Muscle layer of duodenum (tissue), 2 donors: ENCODE data around the gene LDB2.
"Not testable (repeated sequence)": the region's sequence is repeated elsewhere in the genome, so short reads cannot be mapped to it uniquely, and the experiment has no call there.

Experiments used
- H3K27ac ChIP-seq: one replicate; pipeline ENCODE4 v1.7.0; 2013; ENCODE audit warnings: mild to moderate bottlenecking, low read length
- H3K27me3 ChIP-seq: one replicate; pipeline ENCODE4 v1.7.0; 2013; ENCODE audit warnings: low read depth, mild to moderate bottlenecking, control low read depth, low read length
- H3K36me3 ChIP-seq, 2 donors: one replicate each; pipeline ENCODE4 v1.7.0; 2013; ENCODE audit warnings: low read length in 2 of 2, control low read depth in 1 of 2, mild to moderate bottlenecking in 1 of 2; ENCODE audit not compliant: insufficient read depth in 2 of 2, control insufficient read depth in 1 of 2
- H3K4me1 ChIP-seq, 2 donors: one replicate each; pipeline ENCODE4 v1.7.0; 2013; ENCODE audit warnings: low read length in 2 of 2, mild to moderate bottlenecking in 2 of 2, control low read depth in 1 of 2, moderate library complexity in 1 of 2; ENCODE audit not compliant: insufficient read depth in 2 of 2, control insufficient read depth in 1 of 2
- H3K4me3 ChIP-seq, 2 donors: one replicate each; pipeline ENCODE4 v1.7.0; 2013; ENCODE audit warnings: low read length in 2 of 2, low read depth in 1 of 2, mild to moderate bottlenecking in 1 of 2
- H3K9me3 ChIP-seq, 2 donors: one replicate each; pipeline ENCODE4 v1.7.0; 2013; ENCODE audit warnings: low read length in 2 of 2, control low read depth in 1 of 2, mild to moderate bottlenecking in 1 of 2; ENCODE audit not compliant: control insufficient read depth in 1 of 2
- donor health status: healthy.

Gene LDB2

GRCh38 chr4:16659079-16659478 lies 239.4 kb downstream of the LDB2 start:
- H3K36me3 ChIP-seq, result no peaks in the 10 kb centered on the region
- H3K27me3 ChIP-seq, result no peaks in the 10 kb centered on the region
- no peak overlapping the region for H3K4me3 ChIP-seq
- no peaks in the 10 kb centered on the region for H3K9me3 ChIP-seq
- H3K4me1 ChIP-seq, result no peaks in the 10 kb centered on the region
- no peak overlapping the region for H3K27ac ChIP-seq

- no peaks in the 10 kb centered on the region for H3K27me3 ChIP-seq
- no peaks in the 10 kb centered on the region for H3K9me3 ChIP-seq
- H3K27ac ChIP-seq, result no peak overlapping the region
- no peak overlapping the region for H3K4me3 ChIP-seq
- H3K4me1 ChIP-seq, result no peaks in the 10 kb centered on the region
- H3K36me3 ChIP-seq, result no peaks in the 10 kb centered on the region
Observed at GRCh38 chr4:16658183-16658582, 240.3 kb downstream of the LDB2 start.

DNA sequence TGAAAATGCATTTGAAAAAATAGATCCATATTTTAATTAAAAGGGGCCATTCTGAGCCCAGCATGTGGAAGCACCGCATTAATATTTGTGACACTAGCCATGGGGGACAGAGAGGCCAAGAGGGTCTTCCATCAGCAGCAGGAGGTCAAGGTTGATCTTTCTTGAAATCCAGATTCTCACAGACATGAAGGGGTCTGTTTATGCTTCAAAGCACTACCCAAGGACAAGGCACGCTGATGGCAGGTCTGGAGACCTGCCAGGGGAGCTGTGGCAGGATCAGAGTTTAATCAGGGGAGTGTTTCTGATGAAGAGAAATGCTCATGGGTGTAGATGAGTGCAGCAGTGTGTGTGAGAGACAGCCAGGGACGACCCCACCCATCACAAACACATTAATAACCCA lies 243.3 kb downstream of the LDB2 start:
- Histone ChIP-seq H3K4me1 (no peaks in the 10 kb centered on the region), H3K27me3 (no peaks in the 10 kb centered on the region), H3K4me3 (no peak overlapping the region), H3K36me3 (no peaks in the 10 kb centered on the region), H3K27ac (no peak overlapping the region), H3K9me3 (no peaks in the 10 kb centered on the region)

DNA sequence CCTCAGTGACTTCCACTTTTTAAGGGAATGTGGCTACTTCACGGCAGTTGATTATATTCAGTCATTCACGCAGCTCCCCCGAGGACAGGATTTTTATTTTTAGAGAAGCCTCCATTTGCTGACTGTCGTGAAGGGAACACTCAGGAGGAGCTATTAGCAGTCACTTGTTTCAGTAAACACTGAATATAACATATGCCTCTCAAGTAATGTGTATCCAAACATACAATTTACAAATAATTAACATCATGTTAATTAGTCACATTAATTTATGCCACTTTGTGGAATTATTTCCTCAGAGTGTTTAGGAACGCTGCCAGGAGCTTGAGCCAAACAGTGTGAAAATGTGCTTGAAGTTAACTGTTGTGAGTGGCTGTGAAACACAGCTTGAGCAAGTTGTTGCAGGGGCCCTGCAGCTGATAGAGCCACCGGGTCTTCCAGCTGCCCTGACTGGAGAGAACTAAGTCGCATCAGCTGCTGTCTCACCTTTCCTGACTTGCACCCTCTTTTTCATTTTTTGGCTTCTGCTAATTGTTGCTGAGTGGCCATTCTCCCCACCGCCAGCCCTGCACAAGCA lies 245.6 kb downstream of the LDB2 start:
- Histone ChIP-seq H3K36me3 (no peaks in the 10 kb centered on the region), H3K27me3 (no peaks in the 10 kb centered on the region), H3K9me3 (no peaks in the 10 kb centered on the region), H3K27ac (no peak overlapping the region), H3K4me3 (no peak overlapping the region), H3K4me1 (no peaks in the 10 kb centered on the region)

DNA sequence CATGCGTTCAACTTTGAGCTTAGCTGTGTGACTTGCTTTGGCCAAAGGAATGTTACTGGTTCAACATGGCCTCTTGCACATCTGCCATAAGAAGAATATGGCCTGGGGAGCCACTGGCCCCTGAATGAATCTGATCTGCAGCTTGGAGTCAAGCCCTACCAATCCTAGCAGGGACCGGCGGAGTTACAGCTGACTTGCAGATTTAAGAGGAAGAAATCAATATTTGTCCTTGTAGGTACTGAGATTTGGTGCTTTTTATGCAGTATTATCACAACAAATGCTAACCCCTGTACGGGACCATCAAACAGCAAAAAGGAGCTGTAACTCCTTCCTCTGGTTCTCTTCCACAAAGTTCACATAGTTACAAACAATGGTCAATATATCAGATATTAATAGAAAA lies 252.0 kb downstream of the LDB2 start:
- Histone ChIP-seq H3K4me3 (no peak overlapping the region), H3K9me3 (no peaks in the 10 kb centered on the region), H3K36me3 (no peaks in the 10 kb centered on the region), H3K4me1 (no peaks in the 10 kb centered on the region), H3K27ac (no peak overlapping the region), H3K27me3 (no peaks in the 10 kb centered on the region)

GRCh38 chr4:16643893-16644292 lies 254.6 kb downstream of the LDB2 start:
- Histone ChIP-seq H3K36me3 (no peaks in the 10 kb centered on the region), H3K27me3 (no peaks in the 10 kb centered on the region), H3K4me3 (no peak overlapping the region), H3K9me3 (no peaks in the 10 kb centered on the region), H3K4me1 (no peaks in the 10 kb centered on the region), H3K27ac (no peak overlapping the region)

DNA sequence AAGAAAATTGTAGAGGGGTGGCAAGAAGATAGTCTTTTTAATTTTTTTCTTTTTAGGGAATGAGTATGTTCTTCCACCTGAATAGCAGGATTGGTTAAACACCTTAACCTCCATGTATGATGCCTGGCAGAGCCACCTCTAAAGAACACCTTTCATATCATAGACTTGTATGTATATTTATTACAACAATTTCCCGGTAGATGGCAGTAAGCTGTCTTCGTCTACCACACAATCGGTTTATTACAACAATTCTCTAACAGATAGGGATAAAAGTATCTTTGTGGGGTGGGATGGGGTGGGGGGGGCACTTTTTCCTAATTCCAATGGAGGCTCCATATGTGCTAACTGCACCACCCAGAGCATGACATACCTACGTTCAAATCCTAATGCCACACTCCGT lies 255.5 kb downstream of the LDB2 start:
- Histone ChIP-seq H3K27me3 (no peaks in the 10 kb centered on the region), H3K36me3 (no peaks in the 10 kb centered on the region), H3K9me3 (no peaks in the 10 kb centered on the region), H3K4me1 (no peaks in the 10 kb centered on the region), H3K4me3 (no peak overlapping the region), H3K27ac (no peak overlapping the region)

- H3K27ac ChIP-seq, result no peak overlapping the region
- no peaks in the 10 kb centered on the region for H3K36me3 ChIP-seq
- H3K9me3 ChIP-seq, result no peaks in the 10 kb centered on the region
- H3K27me3 ChIP-seq, result no peaks in the 10 kb centered on the region
- no peak overlapping the region for H3K4me3 ChIP-seq
- H3K4me1 ChIP-seq, result no peaks in the 10 kb centered on the region
Observed at GRCh38 chr4:16641971-16642370, 256.5 kb downstream of the LDB2 start.

DNA sequence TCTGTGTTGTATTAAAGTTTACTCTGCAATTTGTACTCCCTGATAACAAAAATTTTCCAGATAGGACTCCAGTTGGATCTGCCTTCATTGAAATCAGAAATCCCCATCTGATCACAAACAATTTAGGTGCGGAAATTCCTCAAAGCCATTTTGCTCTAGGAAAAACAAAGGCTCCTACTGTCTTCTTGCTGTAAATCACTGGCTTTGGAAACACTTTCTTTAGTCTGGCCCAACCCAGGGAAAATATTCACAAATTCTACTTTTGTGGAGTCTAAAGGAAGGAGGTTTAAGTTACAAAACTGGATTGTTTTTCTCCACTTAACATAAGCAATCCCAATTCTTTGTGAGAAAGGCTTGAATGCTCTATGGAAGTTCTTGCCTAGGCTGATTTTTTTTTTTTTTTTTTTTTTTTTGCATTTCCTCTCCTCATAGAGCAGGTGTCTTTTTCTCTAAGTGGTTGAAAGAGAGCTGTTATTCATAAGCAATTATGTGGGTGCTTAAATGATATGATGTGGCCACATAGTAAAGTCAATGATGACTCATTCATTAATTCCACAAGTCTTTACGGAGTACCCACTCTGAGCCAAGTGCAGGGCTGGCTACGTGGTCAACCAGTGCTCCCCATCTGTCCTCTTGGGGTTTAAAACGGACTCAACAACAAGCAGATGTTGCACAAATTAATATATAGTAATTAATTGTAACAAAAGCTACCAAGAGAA lies 261.4 kb downstream of the LDB2 start:
- H3K9me3 ChIP-seq, result no peaks in the 10 kb centered on the region
- H3K4me3 ChIP-seq, result no peak overlapping the region
- no peaks in the 10 kb centered on the region for H3K4me1 ChIP-seq
- no peaks in the 10 kb centered on the region for H3K36me3 ChIP-seq
- H3K27me3 ChIP-seq, result no peaks in the 10 kb centered on the region
- no peak overlapping the region for H3K27ac ChIP-seq

DNA sequence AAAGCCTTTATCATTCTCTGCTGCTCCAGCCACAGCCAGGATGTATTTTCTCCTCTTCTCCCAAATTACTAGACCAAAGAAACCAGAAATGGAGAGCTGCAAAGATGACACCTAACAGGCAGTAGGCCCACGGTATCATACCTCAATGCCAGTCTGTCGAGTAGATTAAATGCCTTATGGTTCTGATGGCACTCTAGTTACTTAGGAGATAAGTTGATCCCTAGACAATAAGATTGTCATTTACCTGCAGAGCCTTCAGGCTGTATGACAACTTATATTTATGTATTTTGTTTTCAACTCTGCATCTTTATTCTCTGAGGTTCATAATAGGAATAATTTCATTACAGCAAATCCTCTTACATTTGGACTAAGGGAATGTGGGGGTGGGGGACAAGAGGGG lies 262.1 kb downstream of the LDB2 start:
- Histone ChIP-seq H3K9me3 (no peaks in the 10 kb centered on the region), H3K27me3 (no peaks in the 10 kb centered on the region), H3K4me1 (no peaks in the 10 kb centered on the region), H3K36me3 (no peaks in the 10 kb centered on the region), H3K4me3 (no peak overlapping the region), H3K27ac (no peak overlapping the region)

- H3K27ac ChIP-seq, H3K4me3 ChIP-seq, H3K9me3 ChIP-seq: not testable (repeated sequence)
Observed at GRCh38 chr4:16629274-16629673, 269.2 kb downstream of the LDB2 start.

GRCh38 chr4:16628835-16629234 lies 269.6 kb downstream of the LDB2 start:
- not testable (repeated sequence) for H3K4me3 ChIP-seq, H3K27ac ChIP-seq, H3K9me3 ChIP-seq, H3K36me3 ChIP-seq, H3K4me1 ChIP-seq, H3K27me3 ChIP-seq

More at GRCh38 chr4:16629274-16629673, 269.2 kb downstream of the LDB2 start:
- H3K4me1 ChIP-seq, H3K36me3 ChIP-seq, H3K27me3 ChIP-seq: not testable (repeated sequence)
